ENCODE results near the gene PPARA.

PPARA gene

DNA sequence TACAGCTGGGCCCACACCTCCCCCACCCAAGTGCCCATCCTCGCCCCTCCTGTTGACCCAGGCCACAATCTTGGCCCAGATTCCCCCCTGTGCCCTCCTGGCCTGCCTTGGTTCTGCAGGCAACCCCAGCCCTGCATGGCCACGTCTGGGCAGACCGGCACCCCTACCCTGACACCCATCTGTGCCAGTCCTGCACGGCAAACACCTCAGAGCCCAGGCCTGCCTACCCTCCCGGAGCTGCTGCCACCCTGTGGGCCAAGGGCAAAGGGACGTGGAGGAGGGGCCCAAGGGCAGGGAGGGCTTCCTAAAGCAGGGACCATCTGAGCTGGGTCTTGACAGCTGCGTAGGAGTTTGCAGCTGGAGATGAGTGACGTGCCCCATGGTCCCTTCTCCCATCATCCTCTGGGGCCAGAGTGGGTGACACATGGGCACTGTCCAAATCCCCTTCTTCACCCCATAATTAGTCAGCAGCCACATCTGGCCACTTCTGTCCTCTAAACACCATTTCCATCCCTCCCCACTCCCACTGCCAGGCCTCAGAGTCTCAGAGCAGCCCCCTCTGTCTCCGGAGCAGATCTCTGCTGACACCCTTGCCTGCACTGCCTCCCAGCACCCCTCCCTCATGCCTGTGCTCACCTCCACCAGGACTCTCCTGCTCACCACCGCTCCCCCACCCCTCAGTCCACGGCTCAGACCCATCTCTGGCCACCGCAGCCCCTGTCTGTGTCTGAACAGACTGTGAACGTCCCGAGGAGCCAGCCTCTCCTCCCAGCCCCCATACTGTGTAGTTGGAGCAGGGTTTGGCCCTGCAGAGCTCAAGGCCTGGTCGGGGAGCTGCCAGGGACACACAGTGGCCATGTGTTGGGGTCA lies 35.6 kb upstream of the PPARA start:
- DNase-seq = no peak

DNA sequence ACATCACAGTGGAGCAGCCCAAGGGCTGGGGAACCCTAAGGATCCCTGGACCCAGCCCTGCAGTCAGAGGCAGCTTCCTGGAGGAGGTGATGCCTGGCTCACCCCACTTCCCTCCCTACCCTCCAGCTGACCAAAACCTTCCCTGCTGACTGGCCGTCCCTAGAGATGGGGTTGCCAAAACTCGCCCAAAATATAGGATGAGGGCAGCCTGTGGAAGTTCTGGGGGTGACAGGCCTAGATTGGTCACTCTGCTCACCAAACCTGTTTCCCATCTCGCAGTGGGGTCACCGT lies 35.0 kb upstream of the PPARA start:
- no peak for DNase-seq

DNA sequence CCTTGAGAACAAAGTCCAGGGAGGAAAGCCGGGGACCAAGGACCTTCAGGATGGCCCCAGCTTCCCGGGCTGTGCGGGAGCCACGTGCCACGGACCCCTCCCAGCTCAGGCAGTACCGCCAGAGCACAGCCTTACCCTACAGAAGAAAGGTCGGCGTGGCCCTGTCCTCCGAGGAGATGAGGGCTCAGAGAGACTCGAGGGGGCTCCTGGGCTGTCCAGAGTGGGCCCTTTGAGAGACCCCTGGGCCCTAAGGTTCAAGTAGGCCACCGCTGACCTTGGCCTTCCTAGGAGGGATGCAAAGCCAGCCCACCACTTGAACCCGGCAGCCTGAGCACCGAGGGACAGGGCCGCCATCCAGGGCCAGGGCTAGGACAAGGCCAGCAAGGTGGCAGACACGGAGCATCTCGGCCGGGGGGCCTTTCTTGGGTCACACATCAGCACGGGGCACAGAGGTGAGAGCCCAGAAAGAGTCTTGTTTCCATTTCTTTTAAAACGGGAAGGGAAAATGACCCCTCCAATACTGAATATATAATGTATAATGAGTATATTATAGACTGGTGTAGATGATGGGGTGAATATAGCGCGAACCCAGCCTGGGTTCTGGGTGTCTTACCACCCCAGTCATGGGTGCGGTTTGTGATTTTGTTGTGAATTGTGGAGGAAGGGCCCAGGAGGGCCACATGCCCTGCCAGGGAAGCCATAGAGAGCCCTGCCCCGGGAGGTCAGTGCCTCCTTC lies 34.4 kb upstream of the PPARA start:
- no peak for DNase-seq

DNA sequence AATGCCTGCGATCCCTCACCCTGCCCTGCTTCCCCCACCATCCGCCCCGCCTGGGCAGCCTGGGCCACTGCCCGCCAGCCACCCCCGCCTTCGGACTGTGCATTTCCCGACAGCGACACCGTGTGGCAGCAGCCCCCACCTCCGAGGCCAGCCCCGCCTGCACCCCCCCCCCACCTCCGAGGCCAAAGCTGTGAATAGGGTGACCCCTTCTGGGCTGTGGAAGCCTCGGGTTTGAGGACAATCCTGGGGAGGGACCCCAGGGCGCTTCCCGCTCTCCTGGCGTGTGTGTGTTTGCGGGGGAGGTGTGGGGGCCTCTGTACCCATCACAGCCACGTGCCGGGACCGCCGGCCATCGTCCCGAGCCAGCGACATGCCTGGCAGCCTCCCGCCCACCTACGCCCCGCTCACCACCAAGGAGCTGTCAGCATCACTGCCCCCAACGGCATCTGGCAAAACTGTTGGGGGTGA lies 33.8 kb upstream of the PPARA start:
- peak; percentile 88 for DNase-seq

DNA sequence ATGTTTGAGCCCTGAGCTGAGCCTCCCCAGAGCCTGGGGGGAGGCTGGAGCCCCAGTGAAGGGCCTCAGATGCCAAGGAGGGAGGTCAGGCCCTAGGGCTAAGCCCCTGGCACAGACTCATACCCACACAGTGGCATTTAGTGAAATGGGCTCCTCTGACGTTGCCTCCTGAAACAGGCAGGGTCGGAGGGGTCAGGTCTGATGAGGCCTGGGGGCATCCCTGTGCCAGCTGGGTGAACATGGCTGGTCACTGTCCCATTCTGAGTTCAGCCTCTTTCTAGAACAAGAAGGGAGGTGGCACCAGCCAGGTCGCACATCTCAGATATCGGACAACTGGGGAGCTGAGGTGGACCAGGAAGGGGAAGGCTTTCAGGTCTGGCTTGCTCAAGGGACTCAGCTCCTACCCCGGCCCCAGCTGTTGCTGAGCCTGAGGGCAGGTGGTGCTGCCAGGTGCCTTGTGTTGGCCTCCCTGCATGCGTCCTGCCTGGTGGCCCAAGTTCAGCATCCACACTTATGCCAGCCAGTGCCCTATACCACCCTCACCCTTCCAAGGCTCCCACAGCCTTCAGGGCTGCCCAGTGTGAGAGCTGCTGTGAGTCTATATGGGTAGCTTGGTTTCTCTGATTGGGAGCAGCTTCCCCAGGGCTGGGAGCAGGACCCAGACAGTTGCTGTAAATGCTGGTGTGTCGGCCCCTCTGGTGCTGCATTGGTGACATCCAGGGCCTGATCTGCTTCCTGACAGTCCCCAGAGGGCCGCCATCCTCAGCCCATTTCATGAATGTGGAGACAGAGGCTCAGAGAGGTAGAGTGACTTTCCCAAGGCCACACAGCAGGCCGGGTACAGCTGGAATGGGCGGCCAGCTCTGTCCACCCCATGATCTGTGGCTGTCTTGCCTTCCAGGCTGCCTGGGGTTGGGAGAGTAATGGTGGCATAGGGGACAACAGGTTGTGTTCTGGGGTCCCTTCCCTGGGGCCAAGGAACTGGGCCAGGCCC lies 32.8 kb upstream of the PPARA start:
- no peak for DNase-seq

DNA sequence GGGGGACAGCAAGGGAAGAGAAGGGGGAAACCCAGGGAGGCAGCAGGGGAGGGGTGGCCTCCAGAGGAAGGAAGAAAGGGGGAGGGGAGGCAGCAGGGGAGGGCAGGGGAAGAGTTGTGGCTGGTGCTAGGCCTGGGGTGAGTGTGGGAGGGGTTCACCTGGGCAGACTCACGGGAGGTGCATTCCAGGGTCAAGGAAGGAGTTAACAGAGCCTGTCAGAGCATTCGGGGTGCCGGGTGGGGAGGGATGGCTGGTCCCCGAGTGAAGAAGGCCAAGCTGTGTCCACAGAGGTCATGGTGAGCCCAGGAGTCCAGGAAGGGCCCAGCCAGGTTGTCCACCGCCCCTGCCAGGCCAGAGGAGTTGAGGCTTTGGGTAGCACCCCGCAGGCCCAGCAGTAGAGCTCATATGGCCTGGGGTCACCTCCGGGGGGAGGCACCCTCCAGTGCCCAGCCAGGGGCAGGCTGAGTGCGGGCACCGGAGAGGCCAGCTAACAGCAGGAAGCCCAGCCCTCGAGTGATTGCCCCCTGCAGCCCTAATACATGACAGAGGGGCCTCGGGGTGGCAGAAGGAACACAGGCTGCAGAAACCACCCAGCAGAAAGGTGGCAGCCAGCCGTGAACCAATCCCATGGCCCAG lies 31.1 kb upstream of the PPARA start:
- no peak for DNase-seq

DNA sequence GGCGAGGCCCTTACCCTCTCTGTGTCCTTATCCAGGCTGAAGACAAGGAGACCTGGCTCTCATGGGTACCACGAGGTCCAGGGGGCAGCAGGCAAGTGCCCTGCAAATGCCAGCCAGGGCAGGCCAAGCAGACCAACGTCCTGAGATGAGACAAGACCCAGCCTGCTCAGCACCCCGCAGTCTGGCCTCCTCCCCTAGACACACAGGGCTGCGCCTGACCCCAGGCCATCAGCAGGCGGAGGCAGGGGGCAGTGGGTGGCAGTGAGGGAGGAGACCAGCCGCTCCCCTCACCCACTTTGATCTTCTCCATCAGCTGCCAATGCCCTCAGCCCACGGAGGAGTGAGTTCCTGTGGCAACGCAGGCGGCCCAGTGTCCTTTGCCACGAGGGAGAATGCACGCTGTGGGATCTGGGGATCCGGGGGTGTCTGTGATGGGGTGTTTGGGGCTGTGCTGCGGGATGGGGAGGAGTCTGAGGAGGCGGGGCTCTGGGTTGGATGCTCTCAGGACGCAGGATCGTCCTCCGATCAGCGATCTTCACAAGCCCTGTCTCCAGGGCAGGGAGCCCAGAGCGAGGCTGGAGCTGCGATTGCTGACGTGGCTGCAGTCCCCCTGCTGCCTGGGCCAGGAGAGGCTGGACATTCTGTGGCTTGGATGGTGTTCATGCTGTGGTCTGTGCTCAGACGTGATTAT lies 30.5 kb upstream of the PPARA start:
- no peak for DNase-seq

DNA sequence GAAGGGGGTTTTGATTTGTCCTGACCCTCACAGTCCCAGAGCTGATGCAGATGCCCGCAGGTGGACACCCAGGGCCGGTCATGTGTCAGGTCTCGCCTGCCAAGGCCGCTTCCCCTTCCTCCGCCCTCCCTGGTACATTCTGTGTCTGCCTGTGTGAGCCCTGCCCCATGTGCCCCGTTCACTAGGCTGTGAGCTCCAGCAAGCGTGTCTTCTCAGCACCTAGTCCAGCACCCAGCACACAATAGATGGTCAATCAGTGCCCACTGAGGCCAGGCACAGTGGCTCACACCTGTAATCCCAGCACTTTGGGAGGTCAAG lies 29.9 kb upstream of the PPARA start:
- no peak for DNase-seq

DNA sequence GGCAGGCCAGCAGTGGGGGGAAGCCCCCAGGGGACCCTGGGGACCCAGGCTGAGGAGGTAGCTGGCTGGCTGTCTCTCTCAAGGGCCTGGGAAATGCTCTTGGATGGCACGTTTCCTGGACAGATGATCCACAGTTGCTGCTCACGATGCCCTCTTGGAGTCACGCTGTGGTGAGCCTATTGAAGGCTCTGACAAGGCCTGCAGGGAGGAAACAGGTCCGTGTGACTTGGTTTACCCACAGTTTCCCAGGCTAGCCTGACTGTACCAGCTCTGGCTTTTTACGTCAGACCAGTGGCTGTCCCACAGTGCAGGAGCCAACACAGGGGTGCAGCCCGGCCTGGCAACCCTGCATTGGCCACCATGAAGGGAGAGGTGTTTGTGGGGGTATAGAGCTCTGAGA lies 29.2 kb upstream of the PPARA start:
- no peak for DNase-seq

DNA sequence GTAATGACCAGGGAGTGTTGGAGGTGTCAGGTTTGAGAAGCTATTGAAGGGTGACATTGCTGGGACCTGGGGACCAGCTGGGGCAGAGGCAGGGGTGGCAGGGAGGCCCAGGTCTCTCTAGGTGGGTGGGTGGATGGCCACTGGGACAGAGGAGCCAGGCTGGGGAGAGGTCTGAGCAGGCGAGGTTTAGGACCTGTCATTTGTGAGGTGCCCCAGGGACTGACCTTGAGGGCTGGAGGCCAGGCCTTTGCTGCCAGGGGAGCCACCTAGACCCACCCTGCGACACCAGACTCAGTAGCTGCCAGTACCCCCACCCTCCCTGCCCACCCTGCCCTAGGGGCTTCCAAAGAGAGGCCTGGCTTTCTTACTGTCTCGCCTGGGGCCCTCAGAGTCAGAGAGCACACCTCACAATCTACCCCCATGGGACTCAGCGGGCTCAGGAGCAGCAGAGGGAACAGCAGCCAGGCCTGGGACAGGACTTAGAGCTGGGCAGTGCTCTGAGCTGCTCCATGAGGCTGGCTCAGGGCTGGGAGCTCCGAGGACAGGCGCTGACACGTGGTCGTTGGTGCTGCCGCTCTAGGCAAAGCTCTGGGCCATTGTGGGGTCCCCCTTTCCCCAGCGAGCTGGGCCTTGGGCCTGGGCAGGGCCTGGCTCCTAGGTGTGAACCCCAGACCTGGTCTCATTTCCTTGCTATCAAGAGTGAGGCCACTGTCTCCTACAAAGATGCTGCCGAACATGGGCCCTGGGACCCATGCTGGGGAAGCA lies 28.6 kb upstream of the PPARA start:
- no peak for DNase-seq

DNA sequence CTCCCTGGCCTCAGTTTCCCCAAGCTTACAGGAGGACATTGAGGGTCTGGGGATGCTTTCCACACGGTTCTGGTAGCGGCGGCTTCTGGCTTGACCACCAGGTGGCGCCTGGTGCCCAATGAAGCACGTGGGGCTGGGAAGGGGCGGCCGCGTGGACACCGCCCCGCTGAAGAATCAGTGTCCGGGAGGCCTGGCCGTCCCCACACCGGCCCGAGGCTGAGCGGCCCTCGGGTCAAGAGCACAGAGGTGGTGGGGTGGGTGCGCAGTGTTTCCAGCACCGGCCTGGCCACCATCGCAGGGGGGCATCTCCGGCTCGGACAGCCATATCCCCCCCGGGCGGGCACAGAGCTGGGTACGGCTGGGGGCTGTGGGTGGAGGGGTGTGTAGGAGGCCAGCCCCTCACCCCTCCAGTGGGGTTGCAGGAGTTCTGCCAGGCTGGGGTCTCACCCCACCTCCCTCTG lies 27.8 kb upstream of the PPARA start:
- DNase-seq = peak; percentile 72

DNA sequence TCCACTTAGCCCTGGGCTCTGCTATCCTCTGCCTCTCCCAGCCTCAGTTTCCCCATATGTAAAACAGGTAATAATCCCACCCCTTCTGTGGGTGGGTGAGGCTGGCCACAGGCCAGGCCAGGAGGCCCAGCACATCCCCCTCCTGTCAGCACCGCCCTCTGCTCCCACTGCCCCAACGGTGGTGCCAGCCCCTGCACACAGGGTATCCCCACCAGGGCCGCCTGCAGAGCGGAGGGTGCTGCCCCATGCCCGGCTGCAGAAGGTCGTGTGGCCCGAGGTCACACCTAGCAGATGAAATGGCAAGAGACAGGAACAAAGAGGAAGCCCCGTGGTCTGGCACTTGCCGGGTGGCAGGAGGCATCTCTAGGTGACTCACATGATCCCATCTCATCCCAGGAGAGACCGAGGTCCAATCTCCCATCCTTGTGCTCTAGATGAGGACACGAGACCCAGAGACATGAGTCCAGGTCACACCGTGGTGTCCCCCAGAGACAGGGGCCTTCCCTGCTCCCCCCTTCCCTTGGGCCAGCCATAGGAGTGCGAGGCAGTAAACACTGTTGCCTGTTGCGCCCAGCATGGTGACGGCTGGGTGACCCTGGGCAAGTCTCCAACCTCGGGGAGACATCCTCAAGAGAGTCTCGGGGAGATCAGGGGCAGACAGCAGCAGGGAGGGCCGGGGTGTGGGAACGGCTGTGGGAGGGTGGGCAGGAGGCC lies 27.2 kb upstream of the PPARA start:
- no peak for DNase-seq

DNA sequence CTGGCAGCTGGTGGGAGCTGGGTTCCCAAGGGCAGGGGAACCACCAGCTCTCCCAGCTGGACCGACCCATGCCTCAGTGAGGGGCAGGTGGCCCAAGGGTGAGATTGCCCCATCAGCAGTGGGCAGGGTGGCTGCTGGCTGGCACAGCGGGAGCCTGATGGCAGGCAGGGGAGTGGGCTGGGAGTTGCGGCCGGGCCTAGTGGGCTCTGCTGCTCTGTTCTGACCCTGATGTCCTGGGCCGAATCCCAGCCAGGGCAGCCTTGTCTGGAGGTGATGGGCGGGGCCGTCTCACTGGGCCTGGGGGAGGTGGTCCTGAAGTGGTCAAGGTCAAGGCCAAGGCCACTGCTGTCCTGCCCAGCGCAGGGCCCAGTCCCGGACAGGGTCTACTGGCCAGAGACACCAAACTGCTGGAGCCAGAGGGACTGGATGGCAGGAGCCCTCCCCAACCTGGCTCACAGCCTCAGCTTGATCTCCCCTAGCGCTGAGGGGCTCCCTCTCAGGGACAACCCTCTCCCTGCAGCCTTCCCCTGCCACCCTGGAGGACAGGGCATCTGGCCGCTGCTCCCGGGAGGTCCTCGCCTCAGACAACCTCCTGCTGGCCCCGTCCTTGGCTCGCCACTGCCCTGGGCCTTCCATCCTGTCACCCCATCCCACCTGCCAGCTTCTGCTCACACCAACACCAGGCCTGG lies 26.5 kb upstream of the PPARA start:
- no peak for DNase-seq

DNA sequence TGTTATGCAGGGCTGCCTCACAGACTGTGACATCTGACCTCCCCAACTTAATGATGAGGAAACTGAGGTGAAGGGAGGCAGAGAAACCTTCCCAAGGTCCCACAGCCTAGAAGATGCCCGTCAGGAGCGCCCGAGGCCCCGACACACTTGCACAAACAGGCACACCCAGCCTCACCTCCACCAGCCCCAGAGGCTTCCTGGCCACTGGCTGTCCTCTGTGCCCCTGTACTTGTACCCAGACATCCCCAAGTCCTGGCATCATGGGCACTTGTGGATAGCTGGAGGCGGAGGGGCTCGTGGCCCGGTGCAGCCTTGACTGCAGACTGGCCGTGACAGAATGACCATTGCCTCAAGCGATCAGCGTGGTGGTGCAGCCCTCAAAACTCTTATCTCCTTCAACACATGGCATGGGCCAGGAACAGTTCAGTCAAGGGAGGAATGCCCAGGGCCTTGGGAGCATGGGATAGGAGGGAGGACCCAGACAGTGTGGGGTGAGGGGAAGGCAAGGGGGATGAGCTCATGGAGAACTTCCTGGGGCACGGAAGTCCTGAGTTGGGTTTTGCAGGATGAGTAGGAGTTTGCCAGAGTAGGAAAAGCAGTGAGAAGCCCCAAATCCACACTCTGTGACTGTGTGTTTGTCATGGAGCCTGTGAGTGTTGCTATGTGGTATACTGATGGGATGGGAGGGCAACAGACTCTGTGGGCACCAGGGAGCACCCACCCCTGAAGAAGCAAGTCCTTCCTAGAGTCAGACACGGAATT lies 25.8 kb upstream of the PPARA start:
- DNase-seq = no peak

DNA sequence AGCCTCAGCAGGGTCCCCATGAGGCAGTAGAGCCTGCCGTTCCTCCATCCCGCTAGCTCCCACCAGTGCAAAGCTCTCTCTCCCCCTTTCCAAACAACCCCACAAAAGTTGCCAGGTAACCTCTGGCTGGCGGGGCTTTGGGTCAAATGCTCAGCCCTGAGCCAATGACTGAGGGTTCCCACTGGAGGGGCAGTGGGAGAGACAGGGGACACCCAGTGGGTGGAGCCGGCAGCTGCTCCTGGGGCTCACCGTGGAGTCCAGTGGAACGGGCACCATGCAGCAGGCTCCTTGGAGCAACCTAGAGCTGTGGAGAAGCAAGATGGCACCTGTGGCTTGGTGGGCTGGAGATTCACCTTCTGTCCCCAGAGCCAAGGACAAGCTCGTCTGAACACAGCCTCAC lies 25.0 kb upstream of the PPARA start:
- no peak for DNase-seq

DNA sequence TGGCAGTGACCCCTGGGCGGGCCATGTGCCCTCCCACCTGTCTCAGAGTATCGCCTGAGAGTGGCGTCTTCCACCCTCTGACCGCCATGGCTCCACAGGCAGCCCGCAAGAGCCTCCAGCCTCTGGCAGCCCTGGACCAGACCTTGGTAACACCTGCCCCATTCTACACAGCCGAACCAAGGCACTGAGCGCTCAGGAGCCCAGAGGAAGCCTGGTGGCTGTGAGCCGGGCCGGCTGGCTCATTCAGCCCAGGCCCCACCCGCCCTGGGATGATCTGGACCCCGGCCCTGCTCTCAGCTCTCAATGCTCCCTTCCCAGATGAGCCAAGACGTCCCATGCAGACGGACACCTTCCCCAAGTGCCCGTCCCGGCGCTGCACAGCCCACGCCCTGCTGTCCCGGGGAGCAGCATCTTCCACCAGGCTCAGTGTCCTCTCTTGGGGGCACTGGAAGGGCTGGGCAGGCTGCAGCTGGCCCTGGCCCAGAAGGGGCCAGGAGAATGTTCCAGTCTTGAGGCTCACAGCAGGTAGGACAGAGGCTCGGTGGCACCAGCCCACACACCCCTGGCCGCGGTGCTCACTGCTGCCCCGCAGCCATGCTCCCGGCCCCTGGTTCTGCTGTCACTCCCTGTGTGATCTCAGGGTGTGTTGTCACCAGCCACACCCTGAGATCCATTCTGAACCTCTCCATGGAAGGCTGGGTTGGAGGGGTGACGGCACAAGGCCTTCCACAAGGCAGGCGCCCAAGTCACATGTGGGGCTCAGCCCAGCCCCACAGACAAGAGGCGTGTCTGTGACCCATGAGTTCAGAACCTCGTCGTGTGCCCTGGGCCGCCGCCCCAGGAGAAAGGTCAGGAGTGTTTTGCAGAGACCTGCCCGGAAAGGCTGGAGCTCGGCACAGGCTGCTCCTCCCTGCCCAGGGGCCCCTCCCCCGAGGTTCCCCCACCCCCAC lies 24.2 kb upstream of the PPARA start:
- no peak for DNase-seq

DNA sequence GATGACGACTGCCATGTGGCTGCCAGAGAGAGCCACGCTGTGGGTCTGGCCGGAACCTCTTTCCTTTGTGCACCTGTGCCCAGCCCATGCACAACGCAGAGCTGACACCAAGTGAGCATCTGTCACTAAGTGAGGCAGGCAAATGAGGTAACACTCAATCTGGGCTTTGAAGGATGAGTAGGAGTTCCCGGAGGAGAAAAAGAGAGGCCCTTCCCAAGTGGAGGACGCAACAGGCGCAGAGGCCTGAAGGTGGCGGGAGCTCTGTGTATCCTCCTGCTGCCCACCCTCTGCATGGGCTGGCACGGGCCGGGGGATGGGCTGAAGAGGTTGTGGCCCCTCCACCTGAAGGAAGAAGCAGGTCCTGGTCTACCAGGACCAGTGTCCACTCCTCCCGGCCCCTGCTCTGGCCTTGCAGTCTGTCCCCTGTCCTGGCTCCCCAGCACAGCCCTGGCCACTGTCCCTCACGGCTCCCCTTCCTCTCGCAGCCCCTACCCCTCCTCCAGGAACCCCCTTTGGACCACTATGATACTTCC lies 23.4 kb upstream of the PPARA start:
- DNase-seq = no peak

DNA sequence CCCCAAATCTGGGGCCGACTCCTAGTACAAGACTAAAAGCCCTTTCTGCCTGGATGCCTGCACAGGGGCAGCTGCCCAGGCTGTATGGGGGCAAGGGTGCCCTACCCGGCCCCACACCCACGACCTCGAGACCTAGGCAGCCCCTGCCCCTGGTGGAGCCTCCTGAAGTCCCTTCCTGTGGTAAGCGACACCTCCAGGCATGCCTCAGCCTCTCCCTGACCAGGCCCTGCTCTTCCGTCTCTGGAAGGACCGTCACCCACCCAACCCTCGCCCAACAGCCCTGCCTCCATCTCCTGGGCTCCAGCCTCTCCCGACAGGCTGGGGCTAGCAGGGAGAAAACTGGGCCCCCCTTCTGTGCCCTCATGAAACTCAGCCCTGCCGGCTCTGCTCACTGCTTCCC lies 22.8 kb upstream of the PPARA start:
- no peak for DNase-seq
